HepG2 (cell line): Measurements from ENCODE around the gene BST2. TPM values are rescaled to one million over a fixed set of nuclear protein-coding genes. Genes with fewer than 3 reads are reported as not detected.
A peak's percentile ranks its signal among the peaks of the same experiment; 100 is the strongest.

Experiments used
- ATAC-seq: fragments of 200-7000 bp; cut with Tn5 transposase; 3 replicates; pipeline ENCODE4 v1.9.1; 2020; ENCODE audit warnings: mild to moderate bottlenecking, moderate library complexity
- BruUV-seq: library from RNA; stranded (reverse); fragments of 400-500 nt; replicated peaks from 2 replicates; lab custom pipeline; 2021; lab: Mats Ljungman, UMichigan
- CTCF ChIA-PET: fragments of 300-600 bp; formaldehyde crosslinking; extraction: SDS; loops from one replicate; lab custom pipeline; 2021; ENCODE audit warnings: low total read pairs, inconsistent platforms, low intra/inter-chr PET ratio; lab: Yijun Ruan, JAX
- POLR2A ChIA-PET: fragments of 350-600 bp; sonication (Branson Sonifier 250); formaldehyde crosslinking; loops from one replicate; lab custom pipeline; 2020; ENCODE audit warnings: antibody characterized with exemption, inconsistent platforms; lab: Yijun Ruan, JAX
- DNase-seq: peaks from one replicate; pipeline ENCODE4 v3.0.0-alpha.2; 2015; ENCODE audit warnings: low spot score
- FAIRE-seq: peaks from 3 replicates; lab custom pipeline; 2011; peaks lifted over from hg19 to GRCh38; lab: Jason Lieb, UNC
- H2AFZ ChIP-seq: one replicate; pipeline ENCODE4 v1.6.1; 2011; ENCODE audit warnings: low read length, inconsistent platforms
- H3K27ac ChIP-seq: fragments of 300-600 bp; 3 replicates; pipeline ENCODE4 v1.8.0; 2011; ENCODE audit warnings: mixed run types, mild to moderate bottlenecking, mixed read lengths, low read length, inconsistent platforms; ENCODE audit not compliant: insufficient read depth; ENCODE audit errors: extremely low read length
- H3K27me3 ChIP-seq, 2 experiments: fragments of 200-600 bp in 1 of 2; 2 replicates in 1 of 2; 3 replicates in 1 of 2; pipeline versions ENCODE4 v1.6.0 to v1.8.0; 2011; ENCODE audit warnings: low read length in 2 of 2, mild to moderate bottlenecking in 2 of 2, moderate library complexity in 2 of 2, inconsistent platforms in 1 of 2; ENCODE audit not compliant: insufficient read depth in 2 of 2, control insufficient read depth in 1 of 2
- H3K36me3 ChIP-seq, 2 experiments: fragments of 200-600 bp in 1 of 2; replicated peaks in 1 of 2; 2 replicates in 1 of 2; 3 replicates in 1 of 2; pipeline versions ENCODE4 v1.5.1 to v1.8.0; 2011; ENCODE audit warnings: low read length in 2 of 2, inconsistent platforms in 1 of 2; ENCODE audit not compliant: insufficient read depth in 2 of 2, control insufficient read depth in 1 of 2
- H3K4me1 ChIP-seq: 2 replicates; pipeline ENCODE4 v1.5.1; 2012; ENCODE audit warnings: low read length, inconsistent platforms; ENCODE audit not compliant: insufficient read depth
- H3K4me2 ChIP-seq: 2 replicates; pipeline ENCODE4 v1.6.0; 2011; ENCODE audit warnings: low read depth, low read length, inconsistent platforms
- H3K4me3 ChIP-seq, 3 experiments: fragments of 200-600 bp in 1 of 3; sonication (generic), shearing (Covaris generic) in 1 of 3; replicated peaks in 1 of 3; 2 replicates each; pipeline ENCODE4 v1.5.1; 2011 to 2016; ENCODE audit warnings: low read length in 3 of 3, inconsistent platforms in 2 of 3, low read depth in 2 of 3, mild to moderate bottlenecking in 2 of 3, control low read depth in 1 of 3, mixed read lengths in 1 of 3; ENCODE audit not compliant: insufficient read depth in 1 of 3
- H3K79me2 ChIP-seq: one replicate; pipeline ENCODE4 v1.6.1; 2011; ENCODE audit warnings: low read length, inconsistent platforms; ENCODE audit not compliant: insufficient read depth
- H3K9ac ChIP-seq: 2 replicates; pipeline ENCODE4 v1.6.0; 2011; ENCODE audit warnings: mild to moderate bottlenecking, low read depth, low read length, inconsistent platforms; ENCODE audit not compliant: insufficient read depth
- H3K9me3 ChIP-seq: 2 replicates; pipeline ENCODE4 v1.5.1; 2012; ENCODE audit warnings: mild to moderate bottlenecking, low read length
- H4K20me1 ChIP-seq: 2 replicates; pipeline ENCODE4 v1.6.0; 2011; ENCODE audit warnings: inconsistent platforms, mild to moderate bottlenecking, low read length, moderate library complexity; ENCODE audit not compliant: insufficient read depth
- ATAD3A ChIP-seq: sonication (generic); formaldehyde crosslinking; IDR thresholded peaks from 2 replicates; pipeline ENCODE4 v1.4.0; 2020; ENCODE audit warnings: missing genetic modification reagents
- EED ChIP-seq: sonication (generic); formaldehyde crosslinking; IDR thresholded peaks from 2 replicates; pipeline ENCODE4 v1.5.0; 2020; ENCODE audit warnings: mild to moderate bottlenecking, missing genetic modification reagents
- EP300 ChIP-seq, 3 experiments: sonication (generic) in 1 of 3; formaldehyde crosslinking in 1 of 3; IDR thresholded peaks; 2 replicates each; pipeline versions ENCODE4 v1.5.1 to v1.6.1; 2011 to 2020; ENCODE audit warnings: low read depth in 2 of 3, low read length in 2 of 3, borderline replicate concordance in 1 of 3, improper control_type of control experiment in 1 of 3, mild to moderate bottlenecking in 1 of 3, missing genetic modification reagents in 1 of 3, moderate library complexity in 1 of 3
- JUND ChIP-seq: sonication (generic); formaldehyde crosslinking; IDR thresholded peaks from 2 replicates; pipeline ENCODE4 v1.8.0; 2022; ENCODE audit warnings: mild to moderate bottlenecking, missing genetic modification reagents
- NR2F1 ChIP-seq, 2 experiments: fragments of 450-650 bp in 1 of 2; formaldehyde crosslinking in 1 of 2; IDR thresholded peaks; 2 replicates each; pipeline versions ENCODE4 v1.5.0 to v1.6.1; 2016 to 2020; ENCODE audit warnings: mild to moderate bottlenecking in 1 of 2, missing compliant biosample characterization in 1 of 2, missing genetic modification reagents in 1 of 2, moderate library complexity in 1 of 2
- NR2F2 ChIP-seq: IDR thresholded peaks from 2 replicates; pipeline ENCODE4 v1.6.1; 2012; ENCODE audit warnings: low read depth, inconsistent platforms, borderline replicate concordance
- REL ChIP-seq: sonication (generic); formaldehyde crosslinking; conservative IDR thresholded peaks from 2 replicates; pipeline ENCODE4 v1.8.0; 2022; ENCODE audit warnings: mild to moderate bottlenecking, missing genetic modification reagents, moderate library complexity
- TSC22D2 ChIP-seq: sonication (generic); formaldehyde crosslinking; IDR thresholded peaks from 2 replicates; pipeline ENCODE4 v1.5.1; 2020; ENCODE audit warnings: missing genetic modification reagents, mild to moderate bottlenecking, borderline replicate concordance
- ZBTB49 ChIP-seq: sonication (generic); formaldehyde crosslinking; IDR thresholded peaks from 2 replicates; pipeline ENCODE4 v1.4.0; 2020; ENCODE audit warnings: missing genetic modification reagents, borderline replicate concordance
- ZBTB7B ChIP-seq: sonication (generic); formaldehyde crosslinking; IDR thresholded peaks from 2 replicates; pipeline ENCODE4 v1.4.0; 2020; ENCODE audit warnings: missing genetic modification reagents
- ZFP36 ChIP-seq: fragments of 150-350 bp; IDR thresholded peaks from 2 replicates; pipeline ENCODE4 v1.6.1; 2018; ENCODE audit warnings: borderline replicate concordance, low read length, low read depth; ENCODE audit not compliant: partially characterized antibody
- ZNF891 ChIP-seq: sonication (generic); formaldehyde crosslinking; IDR thresholded peaks from 2 replicates; pipeline ENCODE4 v1.5.0; 2020; ENCODE audit warnings: mild to moderate bottlenecking, missing genetic modification reagents
- ZZZ3 ChIP-seq: sonication (generic); formaldehyde crosslinking; IDR thresholded peaks from 2 replicates; pipeline ENCODE4 v1.4.0; 2020; ENCODE audit warnings: missing genetic modification reagents, mild to moderate bottlenecking, borderline replicate concordance
- WGBS: methylation state at CpG from one replicate; pipeline ENCODE4 v1.1.6; 2017; ENCODE audit warnings: low lambda C conversion rate; 5-methylcytosine and 5-hydroxymethylcytosine counted together
- in situ Hi-C: cut with HindIII; loops from 2 replicates; pipeline ENCODE4 v1.10.0; 2017; ENCODE audit warnings: low pct_unique_long_range_greater_than_20kb; ENCODE audit not compliant: extremely low pct_ligation_motif_present
- intact Hi-C: fragments of 100-400 bp; cut with micrococcal nuclease; formaldehyde crosslinking; loops from one replicate; pipeline ENCODE4 v1.10.0; 2022; ENCODE audit not compliant: unreplicated experiment
- polyA plus RNA-seq, 8 experiments: library from polyadenylated mRNA; depleted of rRNA in 3 of 8; stranded (reverse) in 7 of 8; unstranded in 1 of 8; fragments of >200 nt; fragmentation: Illumina TruSeq in 4 of 8; extraction: Trizol in 4 of 8; gene quantifications; 2 replicates each; pipeline versions ENCODE4 v1.2.1 to v1.2.3, GENCODE V29; 2011 to 2016; ENCODE audit warnings: low read depth in 4 of 8, missing spikeins in 1 of 8, mixed read lengths in 1 of 8; ENCODE audit not compliant: insufficient read depth in 1 of 8
- total RNA-seq, 5 experiments: library from RNA; depleted of rRNA; stranded (reverse); fragments of >200 nt; fragmentation: Illumina TruSeq; extraction: Trizol; gene quantifications; 2 replicates each; pipeline ENCODE4 v1.2.3, GENCODE V29; 2016; ENCODE audit warnings: low read depth in 1 of 5
- TF ChIP-seq, protein P1 (sequence below), 2 experiments: sonication (generic) in 1 of 2; formaldehyde crosslinking in 1 of 2; IDR thresholded peaks; 2 replicates each; pipeline versions ENCODE4 v1.4.0 to v1.6.1; 2018 to 2020; ENCODE audit warnings: missing genetic modification reagents in 2 of 2, borderline replicate concordance in 1 of 2, low read depth in 1 of 2, mild to moderate bottlenecking in 1 of 2, missing biosample characterization in 1 of 2
- TF ChIP-seq, protein P2 (sequence below): sonication (generic); formaldehyde crosslinking; IDR thresholded peaks from 2 replicates; pipeline ENCODE4 v1.4.0; 2020; ENCODE audit warnings: low read depth, mild to moderate bottlenecking, missing genetic modification reagents
- TF ChIP-seq, protein P3 (sequence below): sonication (generic); formaldehyde crosslinking; IDR thresholded peaks from 2 replicates; pipeline ENCODE4 v1.4.0; 2020; ENCODE audit warnings: low read depth, mild to moderate bottlenecking, missing genetic modification reagents

BST2 gene
- total and polyA plus RNA-seq, 2 of the 13 experiments (the other 11 are each of a cell fraction or from before 2014, with no cell fraction given): 58.8 to 93.8 TPM

DNA sequence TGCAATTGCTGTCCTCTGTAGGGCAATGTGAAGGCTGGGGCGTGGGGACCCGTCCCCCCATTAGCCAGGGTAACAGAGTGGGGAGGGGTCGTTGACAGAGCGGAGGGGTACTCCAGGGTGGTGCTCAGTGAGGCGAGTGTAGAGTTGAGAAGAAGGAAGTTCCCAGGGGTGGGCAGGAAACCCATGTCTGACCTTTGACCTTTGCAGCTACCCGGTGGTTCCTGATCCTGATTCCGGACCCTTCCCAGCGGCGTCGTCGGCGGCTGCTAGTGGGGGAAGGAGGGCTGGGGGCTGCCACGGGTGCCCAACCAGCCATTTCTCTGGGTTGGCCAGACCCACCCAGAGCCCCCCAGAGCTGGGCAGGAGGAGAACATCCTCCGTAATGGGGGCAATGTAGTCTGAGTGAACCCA, 26.2 kb downstream of the BST2 start (continued):
- TF ChIP-seq EP300 (IDR thresholded peaks at IDR 0.05; ENCODE audit: low read depth in 2 of 2, low read length in 2 of 2): 0 out of 4 replicates have a peak, but pooled peaks of 1 of the 2 experiments have one; percentile 10
- no peak for TF ChIP-seq EP300 (CRISPR knock-in tag; IDR thresholded peaks at IDR 0.05; ENCODE audit: borderline replicate concordance)
- TF ChIP-seq NR2F1 (CRISPR knock-in tag; IDR thresholded peaks at IDR 0.05): peak in 1 of 2 experiments; percentile 60; a peak in 2 of 4 replicates
- TF ChIP-seq ATAD3A (CRISPR knock-in tag): no peak
- TF ChIP-seq, protein P1, sequence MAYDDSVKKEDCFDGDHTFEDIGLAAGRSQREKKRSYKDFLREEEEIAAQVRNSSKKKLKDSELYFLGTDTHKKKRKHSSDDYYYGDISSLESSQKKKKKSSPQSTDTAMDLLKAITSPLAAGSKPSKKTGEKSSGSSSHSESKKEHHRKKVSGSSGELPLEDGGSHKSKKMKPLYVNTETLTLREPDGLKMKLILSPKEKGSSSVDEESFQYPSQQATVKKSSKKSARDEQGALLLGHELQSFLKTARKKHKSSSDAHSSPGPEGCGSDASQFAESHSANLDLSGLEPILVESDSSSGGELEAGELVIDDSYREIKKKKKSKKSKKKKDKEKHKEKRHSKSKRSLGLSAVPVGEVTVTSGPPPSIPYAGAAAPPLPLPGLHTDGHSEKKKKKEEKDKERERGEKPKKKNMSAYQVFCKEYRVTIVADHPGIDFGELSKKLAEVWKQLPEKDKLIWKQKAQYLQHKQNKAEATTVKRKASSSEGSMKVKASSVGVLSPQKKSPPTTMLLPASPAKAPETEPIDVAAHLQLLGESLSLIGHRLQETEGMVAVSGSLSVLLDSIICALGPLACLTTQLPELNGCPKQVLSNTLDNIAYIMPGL (CRISPR knock-in tag; IDR thresholded peaks at IDR 0.05; ENCODE audit: borderline replicate concordance in 1 of 2, low read depth in 1 of 2): no peak
- TF ChIP-seq ZZZ3 (CRISPR knock-in tag): no peak
- 0 out of 2 replicates have a peak, but pooled peaks have one; percentile 29 for TF ChIP-seq ZBTB7B (CRISPR knock-in tag)
- TF ChIP-seq REL (CRISPR knock-in tag): no peak
- TF ChIP-seq EED (CRISPR knock-in tag): 0 out of 2 replicates have a peak, but pooled peaks have one; percentile 31

DNA sequence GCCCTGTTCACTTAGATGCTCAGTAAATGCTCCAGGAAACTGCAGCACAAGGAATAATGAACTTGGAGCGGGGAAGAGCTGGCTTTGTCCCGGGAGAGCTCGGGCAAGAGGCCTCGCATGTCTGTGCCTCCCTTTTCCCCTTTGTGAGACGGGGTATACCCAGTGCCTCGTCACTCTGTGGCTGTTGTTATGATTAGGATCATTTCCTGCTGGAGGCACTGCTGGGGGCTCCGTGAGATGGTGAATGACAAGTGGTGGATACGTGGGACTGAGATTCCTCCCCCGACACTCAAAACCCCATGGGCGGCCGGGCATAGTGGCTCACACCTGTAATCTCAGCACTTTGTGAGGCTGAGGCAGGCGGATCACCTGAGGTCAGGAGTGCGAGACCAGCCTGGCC, 27.2 kb downstream of the BST2 start:
- H3K4me3 ChIP-seq: no peak overlapping the region
- intact Hi-C loops: no loop called here
- TF ChIP-seq NR2F2 (no peak), JUND (CRISPR knock-in tag) (no peak), ZFP36 (no peak), ZBTB49 (no peak), ZNF891 (CRISPR knock-in tag) (no peak), TSC22D2 (CRISPR knock-in tag) (no peak)
- TF ChIP-seq, protein P2, sequence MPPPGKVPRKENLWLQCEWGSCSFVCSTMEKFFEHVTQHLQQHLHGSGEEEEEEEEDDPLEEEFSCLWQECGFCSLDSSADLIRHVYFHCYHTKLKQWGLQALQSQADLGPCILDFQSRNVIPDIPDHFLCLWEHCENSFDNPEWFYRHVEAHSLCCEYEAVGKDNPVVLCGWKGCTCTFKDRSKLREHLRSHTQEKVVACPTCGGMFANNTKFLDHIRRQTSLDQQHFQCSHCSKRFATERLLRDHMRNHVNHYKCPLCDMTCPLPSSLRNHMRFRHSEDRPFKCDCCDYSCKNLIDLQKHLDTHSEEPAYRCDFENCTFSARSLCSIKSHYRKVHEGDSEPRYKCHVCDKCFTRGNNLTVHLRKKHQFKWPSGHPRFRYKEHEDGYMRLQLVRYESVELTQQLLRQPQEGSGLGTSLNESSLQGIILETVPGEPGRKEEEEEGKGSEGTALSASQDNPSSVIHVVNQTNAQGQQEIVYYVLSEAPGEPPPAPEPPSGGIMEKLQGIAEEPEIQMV (CRISPR knock-in tag): no peak
- TF ChIP-seq, protein P3, sequence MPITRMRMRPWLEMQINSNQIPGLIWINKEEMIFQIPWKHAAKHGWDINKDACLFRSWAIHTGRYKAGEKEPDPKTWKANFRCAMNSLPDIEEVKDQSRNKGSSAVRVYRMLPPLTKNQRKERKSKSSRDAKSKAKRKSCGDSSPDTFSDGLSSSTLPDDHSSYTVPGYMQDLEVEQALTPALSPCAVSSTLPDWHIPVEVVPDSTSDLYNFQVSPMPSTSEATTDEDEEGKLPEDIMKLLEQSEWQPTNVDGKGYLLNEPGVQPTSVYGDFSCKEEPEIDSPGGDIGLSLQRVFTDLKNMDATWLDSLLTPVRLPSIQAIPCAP (CRISPR knock-in tag): no peak

More for the DNA sequence above, 27.2 kb downstream of the BST2 start:
- Histone ChIP-seq H3K36me3 (no peaks in the 10 kb centered on the region), H3K9me3 (no peaks in the 10 kb centered on the region), H4K20me1 (no peaks in the 10 kb centered on the region), H2AFZ (peak overlapping the region; percentile 11), H3K27ac (no peak overlapping the region), H3K4me2 (no peak overlapping the region), H3K9ac (no peak overlapping the region), H3K79me2 (no peaks in the 10 kb centered on the region), H3K27me3 (peaks cover 0 to 8% of the 10 kb centered on the region in 2 experiments; a peak in 3 of 5 replicates), H3K4me1 (peaks cover 24% of the 10 kb centered on the region)
- FAIRE-seq (no peak), ATAC-seq (no peak), DNase-seq (no peak)
- POLR2A ChIA-PET: no interaction called here
- no TSS peak for BruUV-seq
- 61% methylated on average over 8 of the region's 13 CpGs for WGBS
- CTCF ChIA-PET: no interaction called here
- in situ Hi-C loops: no loop called here
